ENCODE results near the gene ULBP1.
"Not testable (repeated sequence)": the region's sequence is repeated elsewhere in the genome, so short reads cannot be mapped to it uniquely, and the experiment has no call there.

ULBP1 gene, protein sequence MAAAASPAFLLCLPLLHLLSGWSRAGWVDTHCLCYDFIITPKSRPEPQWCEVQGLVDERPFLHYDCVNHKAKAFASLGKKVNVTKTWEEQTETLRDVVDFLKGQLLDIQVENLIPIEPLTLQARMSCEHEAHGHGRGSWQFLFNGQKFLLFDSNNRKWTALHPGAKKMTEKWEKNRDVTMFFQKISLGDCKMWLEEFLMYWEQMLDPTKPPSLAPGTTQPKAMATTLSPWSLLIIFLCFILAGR

DNA sequence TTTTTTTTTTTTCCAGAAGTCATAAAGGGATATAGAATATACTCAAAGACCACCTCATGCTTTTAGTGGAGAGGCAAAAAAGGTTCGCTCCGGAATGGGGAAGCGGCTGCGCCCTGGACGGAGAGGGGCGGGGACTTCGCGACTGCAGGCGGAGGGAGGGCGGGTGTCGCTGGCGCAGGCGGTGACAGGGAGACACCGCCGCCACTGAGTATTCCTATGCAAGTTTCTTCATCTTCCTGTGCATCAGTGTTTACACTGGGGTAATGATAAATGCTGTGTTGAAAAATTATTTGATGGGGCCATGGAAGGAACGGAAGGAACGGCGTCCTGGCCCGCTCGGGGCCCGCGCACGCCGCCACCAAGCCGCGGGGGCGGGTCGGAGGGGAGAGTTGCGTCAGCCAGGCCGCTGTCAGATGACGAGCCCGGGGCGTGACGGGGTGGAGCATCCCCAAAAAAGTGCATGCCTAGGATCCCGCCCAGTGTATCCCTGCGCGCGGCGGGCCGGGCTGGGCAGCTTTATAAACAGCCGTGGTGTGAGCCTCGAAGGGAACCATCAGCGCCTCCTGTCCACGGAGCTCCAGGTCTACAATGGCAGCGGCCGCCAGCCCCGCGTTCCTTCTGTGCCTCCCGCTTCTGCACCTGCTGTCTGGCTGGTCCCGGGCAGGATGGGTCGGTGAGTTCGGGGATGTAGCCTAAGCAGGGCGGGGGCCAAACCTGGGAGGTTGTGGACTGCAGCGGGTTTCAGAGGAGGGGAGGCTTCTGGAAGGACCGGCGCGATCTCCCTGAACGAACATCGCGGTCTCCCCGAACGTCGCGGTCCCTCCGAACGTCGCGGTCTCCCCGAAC, at the start of gene ULBP1:
Gene ULBP1 (plus strand): TSS at position 482 of the 846 bp plus-strand sequence. CDS start 107 bp downstream, at position 589.
- Histone ChIP-seq H3K4me1 (ENCODE audit: control insufficient read depth, insufficient read depth, low read length) (peaks cover 11% of the 10 kb centered on the region), H3K9ac (ENCODE audit: low read length) (peak within 1 kb of the TSS; percentile 70), H3K9me3 (ENCODE audit: control insufficient read depth, low read length) (no peaks in the 10 kb centered on the region), H3K27me3 (replicated peaks; ENCODE audit: control insufficient read depth, insufficient read depth, low read length) (peaks cover 50% of the 10 kb centered on the region), H3K4me3 (ENCODE audit: low read length) (peak within 1 kb of the TSS; percentile 81), H3K36me3 (ENCODE audit: control insufficient read depth, insufficient read depth, low read length, severe bottlenecking) (no peaks in the 10 kb centered on the region)
- DNase-seq (ENCODE audit: low read depth): peak; percentile 85

DNA sequence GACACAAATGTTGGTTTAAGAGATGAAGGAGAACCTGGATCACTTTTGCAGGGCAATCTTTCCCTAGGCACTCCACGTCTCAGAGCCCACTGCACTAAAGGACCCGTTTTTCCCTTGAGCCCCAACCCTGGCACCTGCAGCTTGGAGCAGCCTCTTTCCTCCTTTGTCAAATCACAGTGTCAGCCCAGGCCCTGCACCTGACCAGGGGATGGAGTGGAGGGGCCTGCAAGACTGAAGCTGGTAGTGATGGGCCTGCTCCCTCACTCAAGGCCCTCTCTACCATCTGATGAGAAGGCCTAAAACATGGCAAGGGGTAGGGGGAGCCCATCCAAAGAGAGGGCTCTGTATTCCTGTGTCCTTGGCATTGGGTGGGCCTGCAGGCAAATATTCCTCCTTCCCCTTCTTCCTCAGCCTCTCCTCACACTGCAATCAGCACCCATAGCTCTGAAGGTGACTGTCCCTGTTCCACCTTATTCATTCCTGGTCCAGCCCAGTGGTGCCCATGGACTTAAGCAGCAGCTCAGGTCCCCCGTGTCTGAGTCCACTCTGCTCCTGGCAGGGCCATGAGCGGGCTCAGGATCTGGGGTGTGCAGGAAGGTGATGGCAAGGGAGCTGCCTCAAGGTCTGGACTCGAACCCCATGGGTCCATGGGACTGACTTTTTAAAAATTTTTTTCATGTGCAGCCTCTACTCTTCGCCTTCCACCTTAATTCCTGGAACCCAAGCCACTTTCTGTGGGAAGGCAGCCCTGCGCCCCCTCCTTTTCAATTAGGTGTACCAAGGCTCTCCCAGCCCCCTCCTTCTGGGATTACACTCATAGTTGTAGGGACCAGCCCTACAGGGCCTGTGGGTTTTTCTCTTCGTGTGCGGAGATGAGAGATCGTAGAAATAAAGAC, 47.5 kb upstream of the ULBP1 start:
- Histone ChIP-seq H3K27me3 (replicated peaks; ENCODE audit: control insufficient read depth, insufficient read depth, low read length) (no peaks in the 10 kb centered on the region), H3K9me3 (ENCODE audit: control insufficient read depth, low read length) (no peaks in the 10 kb centered on the region), H3K9ac (ENCODE audit: low read length) (no peak overlapping the region), H3K4me1 (ENCODE audit: control insufficient read depth, insufficient read depth, low read length) (no peaks in the 10 kb centered on the region), H3K4me3 (ENCODE audit: low read length) (no peak overlapping the region), H3K36me3 (ENCODE audit: control insufficient read depth, insufficient read depth, low read length, severe bottlenecking) (no peaks in the 10 kb centered on the region)
- DNase-seq (ENCODE audit: low read depth): no peak

DNA sequence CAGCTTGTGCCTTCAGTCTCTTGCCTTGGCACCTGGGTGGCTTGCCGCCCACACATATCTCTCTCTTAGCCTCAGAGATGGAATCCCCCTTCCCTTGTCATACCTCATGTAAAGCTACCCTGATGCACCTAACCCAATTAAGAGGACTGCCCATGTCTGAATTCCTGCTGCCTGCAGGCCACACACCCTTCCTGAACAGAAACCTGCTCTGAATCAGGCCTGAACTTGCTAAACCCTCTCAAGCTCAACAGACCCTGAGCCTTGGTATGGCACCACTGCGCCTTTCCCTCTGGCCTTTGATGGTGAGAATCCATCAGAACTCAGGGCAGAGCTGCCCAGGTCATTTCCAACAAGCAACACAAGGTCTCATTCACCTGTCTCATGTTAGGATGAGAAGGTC, 46.1 kb upstream of the ULBP1 start:
- DNase-seq (ENCODE audit: low read depth): no peak
- Histone ChIP-seq H3K4me3 (ENCODE audit: low read length) (no peak overlapping the region), H3K27me3 (replicated peaks; ENCODE audit: control insufficient read depth, insufficient read depth, low read length) (peaks cover 3% of the 10 kb centered on the region), H3K9me3 (ENCODE audit: control insufficient read depth, low read length) (no peaks in the 10 kb centered on the region), H3K4me1 (ENCODE audit: control insufficient read depth, insufficient read depth, low read length) (no peaks in the 10 kb centered on the region), H3K9ac (ENCODE audit: low read length) (no peak overlapping the region), H3K36me3 (ENCODE audit: control insufficient read depth, insufficient read depth, low read length, severe bottlenecking) (no peaks in the 10 kb centered on the region)

DNA sequence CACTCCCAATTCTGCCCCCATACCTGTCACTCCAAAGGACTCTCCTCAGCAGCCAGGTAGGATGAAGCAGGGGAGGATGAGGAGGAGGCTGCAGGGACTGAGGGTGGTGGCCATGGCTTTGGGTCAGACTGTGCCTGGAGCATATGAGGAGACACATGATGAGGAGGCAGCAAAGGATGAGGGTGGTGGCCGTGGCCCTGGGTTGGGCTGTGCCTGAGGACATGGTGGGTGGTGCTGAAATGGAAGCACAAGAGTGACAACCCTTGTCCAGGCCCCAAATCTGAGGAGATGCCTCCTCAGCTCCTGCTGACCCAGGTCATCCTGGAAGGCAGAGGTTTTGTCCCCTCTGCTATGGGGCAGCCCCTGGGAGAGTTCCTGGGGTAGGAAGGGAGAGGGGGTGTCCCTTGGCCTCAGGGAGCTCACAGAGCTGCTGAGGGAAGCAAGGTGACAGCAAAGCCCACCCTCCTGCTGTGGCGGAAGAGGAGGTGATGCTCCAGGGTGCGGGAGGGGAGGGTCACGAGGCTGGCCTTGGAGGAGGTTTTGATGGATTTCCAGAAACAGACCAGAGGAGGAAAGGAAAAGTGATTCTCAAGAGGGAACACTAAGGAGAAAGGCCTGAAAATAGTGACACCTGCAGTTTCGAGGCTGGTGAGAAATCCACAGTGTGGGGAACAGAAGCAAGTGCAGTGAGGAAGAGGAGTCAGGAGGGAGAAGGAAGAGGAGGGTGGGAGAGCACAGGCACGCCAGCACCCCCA, 45.4 kb upstream of the ULBP1 start:
- H3K9ac ChIP-seq (ENCODE audit: low read length): no peak overlapping the region
- peaks cover 2% of the 10 kb centered on the region for H3K4me1 ChIP-seq (ENCODE audit: control insufficient read depth, insufficient read depth, low read length)
- no peak for DNase-seq (ENCODE audit: low read depth)
- no peaks in the 10 kb centered on the region for H3K9me3 ChIP-seq (ENCODE audit: control insufficient read depth, low read length)
- peaks cover 3% of the 10 kb centered on the region for H3K27me3 ChIP-seq (replicated peaks; ENCODE audit: control insufficient read depth, insufficient read depth, low read length)
- H3K36me3 ChIP-seq (ENCODE audit: control insufficient read depth, insufficient read depth, low read length, severe bottlenecking): no peaks in the 10 kb centered on the region
- H3K4me3 ChIP-seq (ENCODE audit: low read length): no peak overlapping the region

DNA sequence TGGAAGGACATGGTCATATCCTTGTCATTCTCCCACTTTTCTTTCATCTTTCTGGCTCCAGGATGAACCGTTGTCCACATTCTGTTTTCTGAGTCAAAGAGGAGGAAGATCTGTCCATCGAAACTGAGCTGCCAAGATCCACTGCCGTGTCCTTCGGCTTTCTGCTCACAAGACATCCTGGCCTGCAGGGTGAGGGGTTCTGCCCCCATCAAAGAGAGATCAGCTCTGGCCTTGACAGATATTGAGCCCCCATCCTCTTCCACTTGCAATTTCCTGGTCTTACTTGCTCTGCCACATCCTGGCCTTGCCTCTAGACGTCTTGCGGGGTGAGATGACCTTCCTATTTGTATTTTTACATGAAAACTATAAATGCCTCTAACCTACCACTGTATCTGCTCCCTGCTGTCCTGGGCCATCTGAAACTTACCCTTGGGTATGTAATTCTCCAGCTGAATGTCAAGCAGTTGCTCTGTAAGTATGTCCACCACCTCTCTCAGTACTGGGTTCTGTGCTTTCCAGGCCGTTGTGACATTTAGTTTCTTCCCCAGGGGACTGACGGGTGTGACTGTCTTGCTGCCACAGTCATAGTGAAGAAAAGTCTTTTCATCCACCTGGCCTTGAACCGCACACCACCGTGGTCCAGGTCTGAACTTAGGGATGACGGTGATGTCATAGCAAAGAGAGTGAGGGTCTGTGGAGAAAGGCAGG, 44.5 kb upstream of the ULBP1 start:
- not testable (repeated sequence) for H3K4me3 ChIP-seq (ENCODE audit: low read length); DNase-seq (ENCODE audit: low read depth); H3K36me3 ChIP-seq (ENCODE audit: control insufficient read depth, insufficient read depth, low read length, severe bottlenecking); H3K4me1 ChIP-seq (ENCODE audit: control insufficient read depth, insufficient read depth, low read length); H3K9me3 ChIP-seq (ENCODE audit: control insufficient read depth, low read length); H3K9ac ChIP-seq (ENCODE audit: low read length); H3K27me3 ChIP-seq (replicated peaks; ENCODE audit: control insufficient read depth, insufficient read depth, low read length)

- H3K9ac ChIP-seq (ENCODE audit: low read length): no peak overlapping the region
- peaks cover 3% of the 10 kb centered on the region for H3K27me3 ChIP-seq (replicated peaks; ENCODE audit: control insufficient read depth, insufficient read depth, low read length)
- no peak overlapping the region for H3K4me3 ChIP-seq (ENCODE audit: low read length)
- peaks cover 6% of the 10 kb centered on the region for H3K4me1 ChIP-seq (ENCODE audit: control insufficient read depth, insufficient read depth, low read length)
- no peaks in the 10 kb centered on the region for H3K36me3 ChIP-seq (ENCODE audit: control insufficient read depth, insufficient read depth, low read length, severe bottlenecking)
- DNase-seq (ENCODE audit: low read depth): no peak
- no peaks in the 10 kb centered on the region for H3K9me3 ChIP-seq (ENCODE audit: control insufficient read depth, low read length)
Measured at GRCh38 chr6:149919834-149920225, 43.9 kb upstream of the ULBP1 start.

GRCh38 chr6:149921361-149921760, 42.4 kb upstream of the ULBP1 start:
- Histone ChIP-seq H3K4me3 (ENCODE audit: low read length) (no peak overlapping the region), H3K9me3 (ENCODE audit: control insufficient read depth, low read length) (no peaks in the 10 kb centered on the region), H3K36me3 (ENCODE audit: control insufficient read depth, insufficient read depth, low read length, severe bottlenecking) (no peaks in the 10 kb centered on the region), H3K4me1 (ENCODE audit: control insufficient read depth, insufficient read depth, low read length) (peaks cover 8% of the 10 kb centered on the region), H3K27me3 (replicated peaks; ENCODE audit: control insufficient read depth, insufficient read depth, low read length) (peaks cover 3% of the 10 kb centered on the region), H3K9ac (ENCODE audit: low read length) (no peak overlapping the region)
- DNase-seq (ENCODE audit: low read depth): no peak

- DNase-seq (ENCODE audit: low read depth); H3K9ac ChIP-seq (ENCODE audit: low read length); H3K9me3 ChIP-seq (ENCODE audit: control insufficient read depth, low read length); H3K27me3 ChIP-seq (replicated peaks; ENCODE audit: control insufficient read depth, insufficient read depth, low read length); H3K36me3 ChIP-seq (ENCODE audit: control insufficient read depth, insufficient read depth, low read length, severe bottlenecking); H3K4me1 ChIP-seq (ENCODE audit: control insufficient read depth, insufficient read depth, low read length): not testable (repeated sequence)
- H3K4me3 ChIP-seq (ENCODE audit: low read length): peak overlapping the region; percentile 90
Measured at GRCh38 chr6:149922091-149922490, 41.7 kb upstream of the ULBP1 start.

DNA sequence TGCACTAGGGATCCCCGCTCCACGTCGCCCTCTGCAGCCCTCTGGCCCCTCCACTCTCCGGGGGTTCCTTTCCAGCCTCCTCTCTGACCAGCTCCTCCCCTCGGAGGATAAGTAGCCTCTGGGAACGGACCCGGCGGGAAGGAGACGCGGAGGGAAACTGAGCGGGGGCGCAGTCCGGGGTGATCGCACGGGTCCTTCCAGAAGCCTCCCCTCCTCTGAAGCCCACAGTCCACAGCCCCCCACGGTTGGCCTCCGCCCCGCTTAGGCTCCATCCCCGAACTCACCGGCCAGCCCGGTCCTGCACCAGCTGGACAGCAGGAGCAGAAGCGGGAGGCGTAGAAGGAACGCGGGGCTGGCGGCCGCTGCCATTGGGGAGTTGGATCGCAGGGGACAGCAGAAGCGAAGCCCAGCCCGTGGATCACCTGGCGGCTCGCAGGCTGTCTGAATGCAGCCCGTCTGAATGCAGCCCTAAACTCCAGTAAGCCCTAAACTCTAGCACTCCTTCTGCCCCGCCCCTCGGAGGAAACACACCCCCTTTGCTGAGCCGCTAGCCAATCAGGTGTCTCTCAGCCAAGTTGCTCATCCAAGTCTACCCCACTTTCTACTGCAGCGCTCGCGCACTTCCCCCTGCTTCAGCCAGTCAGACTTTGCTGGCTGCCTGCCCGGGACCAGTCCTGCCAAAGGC, 41.0 kb upstream of the ULBP1 start, which contains the start of gene RAET1G:
Gene RAET1G (minus strand): TSS at position 480 of the 685 bp plus-strand sequence. CDS start 111 bp downstream, at position 369.
- peaks cover 8% of the 10 kb centered on the region for H3K4me1 ChIP-seq (ENCODE audit: control insufficient read depth, insufficient read depth, low read length)
- H3K36me3 ChIP-seq (ENCODE audit: control insufficient read depth, insufficient read depth, low read length, severe bottlenecking): no peaks in the 10 kb centered on the region
- peak within 1 kb of the TSS; percentile 78 for H3K9ac ChIP-seq (ENCODE audit: low read length)
- DNase-seq (ENCODE audit: low read depth): peak; percentile 92
- peak within 1 kb of the TSS; percentile 90 for H3K4me3 ChIP-seq (ENCODE audit: low read length)
- no peaks in the 10 kb centered on the region for H3K9me3 ChIP-seq (ENCODE audit: control insufficient read depth, low read length)
- peaks cover 3% of the 10 kb centered on the region for H3K27me3 ChIP-seq (replicated peaks; ENCODE audit: control insufficient read depth, insufficient read depth, low read length)
